Measurements from ENCODE around the gene SERP2.

SERP2 gene

GRCh38 chr13:44437356-44438233, 64.0 kb downstream of the SERP2 start:
- peak; percentile 46 for DNase-seq

- DNase-seq: no peak
Observed at GRCh38 chr13:44438234-44438579, 64.6 kb downstream of the SERP2 start.

- DNase-seq: peak; percentile 61
Observed at GRCh38 chr13:44439452-44440024, 65.9 kb downstream of the SERP2 start.

- no peak for DNase-seq
Observed at GRCh38 chr13:44440046-44440608, 66.5 kb downstream of the SERP2 start.
